ENCODE measurements around the gene IRF7. TPM values are rescaled to one million over a fixed set of nuclear protein-coding genes. Genes with fewer than 3 reads are reported as not detected.

The IRF7 gene
- total and polyA plus RNA-seq, 12 donors: 4.5 to 48.4 (median 11.4) TPM

DNA sequence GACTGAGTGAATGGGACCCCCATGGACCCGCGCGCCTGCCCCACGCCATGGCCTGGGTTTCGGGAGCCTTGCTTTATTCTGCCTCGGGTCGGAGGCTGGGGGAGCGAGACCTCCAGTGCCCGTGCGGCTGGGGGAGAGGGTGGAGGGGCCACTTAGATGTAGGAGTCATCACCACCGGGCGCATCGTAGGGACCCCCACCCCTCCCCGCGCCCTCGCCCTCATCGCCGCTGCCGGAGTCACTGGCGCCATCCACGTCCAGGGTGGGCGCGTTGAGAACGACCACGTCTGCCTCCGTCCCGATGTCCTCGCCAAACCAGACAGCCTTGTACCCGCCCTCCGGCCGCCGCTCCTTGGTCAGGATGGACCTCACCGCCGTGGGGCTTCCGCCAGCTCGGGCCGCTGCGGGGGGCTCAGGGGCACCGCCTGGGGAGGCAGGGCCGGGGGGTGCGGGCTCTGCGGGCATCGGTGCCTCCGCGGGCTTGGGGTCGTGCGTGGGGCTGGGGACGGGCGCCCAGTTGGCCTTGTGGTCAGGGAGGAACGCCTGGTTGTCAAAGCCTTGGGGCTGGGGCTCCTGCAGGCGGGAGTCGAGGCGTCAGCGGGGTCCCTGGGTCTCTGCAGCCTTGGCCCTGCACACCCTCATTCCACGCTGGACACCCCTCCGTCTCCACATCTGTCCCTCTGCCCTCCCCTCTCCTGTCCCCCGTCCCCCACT is 1.6 kb upstream of the IRF7 start:
- Histone ChIP-seq H3K27ac (no peak overlapping the region), H3K36me3 (peaks cover 0 to 32% (median 10%) of the 10 kb centered on the region in 9 donors), H3K4me1 (peaks cover 13 to 40% (median 24%) of the 10 kb centered on the region in 9 donors), H3K27me3 (no peaks in the 10 kb centered on the region), H3K9me3 (no peaks in the 10 kb centered on the region), H3K4me3 (no peak overlapping the region)
- DNase-seq (peak in 1 of 2 donors; percentile 20), ATAC-seq (no peak)
- intact Hi-C loops (cut with DNase I): loop anchor here in 1 of 10 donors (5.0 kb wide), 1 partner anchor 40 kb away; the partner anchor contains the start of gene PHRF1
- 93 to 94% methylated on average over 52 to 57 of the region's 57 CpGs for WGBS, 2 donors
- TF ChIP-seq, protein P1, sequence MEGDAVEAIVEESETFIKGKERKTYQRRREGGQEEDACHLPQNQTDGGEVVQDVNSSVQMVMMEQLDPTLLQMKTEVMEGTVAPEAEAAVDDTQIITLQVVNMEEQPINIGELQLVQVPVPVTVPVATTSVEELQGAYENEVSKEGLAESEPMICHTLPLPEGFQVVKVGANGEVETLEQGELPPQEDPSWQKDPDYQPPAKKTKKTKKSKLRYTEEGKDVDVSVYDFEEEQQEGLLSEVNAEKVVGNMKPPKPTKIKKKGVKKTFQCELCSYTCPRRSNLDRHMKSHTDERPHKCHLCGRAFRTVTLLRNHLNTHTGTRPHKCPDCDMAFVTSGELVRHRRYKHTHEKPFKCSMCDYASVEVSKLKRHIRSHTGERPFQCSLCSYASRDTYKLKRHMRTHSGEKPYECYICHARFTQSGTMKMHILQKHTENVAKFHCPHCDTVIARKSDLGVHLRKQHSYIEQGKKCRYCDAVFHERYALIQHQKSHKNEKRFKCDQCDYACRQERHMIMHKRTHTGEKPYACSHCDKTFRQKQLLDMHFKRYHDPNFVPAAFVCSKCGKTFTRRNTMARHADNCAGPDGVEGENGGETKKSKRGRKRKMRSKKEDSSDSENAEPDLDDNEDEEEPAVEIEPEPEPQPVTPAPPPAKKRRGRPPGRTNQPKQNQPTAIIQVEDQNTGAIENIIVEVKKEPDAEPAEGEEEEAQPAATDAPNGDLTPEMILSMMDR (IDR thresholded peaks at IDR 0.05): no peak

DNA sequence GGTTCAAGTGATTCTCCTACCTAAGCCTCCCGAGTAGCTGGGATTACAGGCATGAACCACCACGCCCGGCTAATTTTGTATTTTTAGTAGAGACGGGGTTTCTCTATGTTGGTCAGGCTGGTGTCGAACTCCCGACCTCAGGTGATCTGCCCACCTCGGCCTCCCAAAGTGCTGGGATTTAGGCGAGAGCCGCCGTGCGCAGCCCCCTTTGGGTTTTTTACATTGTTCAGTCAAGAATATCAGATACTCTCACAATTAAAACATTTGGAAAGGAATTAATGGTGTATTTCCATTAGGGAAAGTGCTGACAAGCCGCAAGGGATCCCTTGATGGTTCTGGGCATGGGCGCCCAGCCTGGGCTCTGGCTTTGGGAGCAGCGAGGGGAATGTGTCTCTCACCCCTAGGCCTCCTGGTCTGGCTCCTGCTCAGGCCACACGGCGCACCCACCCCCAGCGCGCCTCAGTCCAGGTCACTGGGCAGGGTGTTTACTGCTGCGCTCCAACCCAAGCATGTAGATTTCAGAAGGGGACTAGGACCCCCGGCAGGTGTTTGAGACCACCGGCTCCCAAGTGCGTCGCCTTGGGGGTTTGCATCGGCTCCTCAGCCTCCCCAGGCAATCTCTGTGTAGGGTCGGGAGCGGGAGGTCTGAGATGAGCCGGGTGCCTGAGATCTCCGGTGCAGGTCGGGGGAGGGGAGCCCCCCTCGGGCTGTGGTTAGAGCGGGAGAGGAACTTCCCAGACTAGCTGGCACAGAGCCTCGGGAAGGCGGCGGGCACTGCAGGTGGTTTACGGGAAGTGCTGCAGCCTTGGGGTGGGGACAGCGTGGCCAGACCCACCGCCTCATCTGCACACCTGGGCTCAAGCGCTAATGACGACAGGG is 809 bp upstream of the IRF7 start:
- 86 to 91% methylated on average over 39 of the region's 39 CpGs for WGBS, 2 donors
- intact Hi-C loops (cut with DNase I): loop anchor here in 1 of 10 donors (5.0 kb wide), 1 partner anchor 39 kb away; the partner anchor contains the start of gene PHRF1

DNA sequence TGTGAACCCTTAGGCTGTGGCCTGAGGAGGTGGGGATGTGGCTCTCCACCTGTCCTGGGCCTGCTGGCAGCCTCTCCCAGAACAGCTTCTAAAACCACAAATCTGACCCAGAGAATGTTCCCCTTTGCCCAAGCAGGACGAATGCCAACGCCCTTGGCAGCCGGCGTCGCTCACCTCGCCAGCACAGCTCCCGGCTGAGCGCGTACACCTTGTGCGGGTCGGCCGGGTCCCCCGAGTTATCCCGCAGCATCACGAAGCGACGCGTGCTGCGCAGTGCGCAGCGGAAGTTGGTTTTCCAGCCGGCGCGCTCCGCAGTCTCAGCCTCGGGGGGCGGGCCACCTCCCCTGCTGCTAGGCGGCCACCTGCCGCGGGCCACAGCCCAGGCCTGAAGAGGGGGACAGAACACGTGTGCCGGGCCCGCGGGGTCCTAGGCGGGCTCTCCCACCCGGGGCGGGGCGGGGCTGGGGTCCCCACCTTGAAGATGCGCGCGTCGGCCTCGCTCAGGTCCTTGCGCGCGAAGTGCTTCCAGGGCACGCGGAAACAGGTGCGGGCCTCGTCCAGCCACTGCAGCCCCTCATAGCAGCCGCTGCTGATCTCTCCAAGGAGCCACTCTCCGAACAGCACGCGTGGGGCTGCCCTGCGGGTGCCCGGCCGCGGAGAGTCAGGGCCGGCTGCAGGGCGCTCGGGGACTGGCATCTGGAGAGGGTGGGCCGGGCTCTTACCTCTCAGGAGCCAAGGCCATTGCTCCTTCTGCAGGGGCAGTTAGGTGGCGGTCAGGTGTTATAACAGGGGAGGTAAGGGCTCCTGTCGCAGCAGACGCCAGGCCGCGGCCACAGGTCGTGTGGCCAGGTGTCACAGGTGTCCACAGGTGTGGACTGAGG is 887 bp downstream of the IRF7 start:
- Histone ChIP-seq H3K4me1 (peaks cover 13 to 40% (median 24%) of the 10 kb centered on the region in 9 donors), H3K27ac (peak overlapping the region; percentile 74 to 99 (median 96)), H3K4me3 (peak overlapping the region; percentile 33 to 86 (median 73)), H3K9me3 (no peaks in the 10 kb centered on the region), H3K36me3 (peaks cover 0 to 54% (median 35%) of the 10 kb centered on the region in 9 donors), H3K27me3 (no peaks in the 10 kb centered on the region)
- 51 to 60% methylated on average over 64 to 68 of the region's 68 CpGs for WGBS, 2 donors
- intact Hi-C loops (cut with DNase I): loop anchor here in 3 of 10 donors (2.0 to 5.0 kb wide), 2 partner anchors 38 kb away; partner anchors contain the start of gene PHRF1 (in 3 of the 3)
- DNase-seq (peak in 1 of 2 donors; percentile 59), ATAC-seq (peak in 4 of 8 donors; percentile 1 to 24 (median 2))
- TF ChIP-seq, protein P1 (IDR thresholded peaks at IDR 0.05): no peak

More for the DNA sequence above, 809 bp upstream of the IRF7 start:
- peaks cover 0 to 37% (median 18%) of the 10 kb centered on the region in 9 donors for H3K36me3 ChIP-seq
- ATAC-seq (no peak), DNase-seq (no peak)
- TF ChIP-seq, protein P1 (IDR thresholded peaks at IDR 0.05): no peak
- peak overlapping the region; percentile 74 to 99 (median 96) for H3K27ac ChIP-seq
- no peaks in the 10 kb centered on the region for H3K9me3 ChIP-seq
- peaks cover 13 to 40% (median 24%) of the 10 kb centered on the region in 9 donors for H3K4me1 ChIP-seq
- H3K4me3 ChIP-seq: peak overlapping the region; percentile 33 to 86 (median 73)
- H3K27me3 ChIP-seq: no peaks in the 10 kb centered on the region
